GM23338 (cell line): ENCODE data around the gene EVA1B.

Experiments
- CTCF ChIP-seq, 2 experiments: fragments of 200-600 bp in 1 of 2; sonication (generic) in 1 of 2; conservative IDR thresholded peaks; 2 replicates each; pipeline versions ENCODE4 v1.5.1 to v1.6.1; 2016 to 2017; ENCODE audit warnings: antibody characterized with exemption in 2 of 2, low read depth in 2 of 2, mild to moderate bottlenecking in 2 of 2, moderate library complexity in 1 of 2
- REST ChIP-seq: IDR thresholded peaks from one replicate; pipeline ENCODE4 v1.6.1; 2018; ENCODE audit warnings: antibody characterized with exemption; ENCODE audit not compliant: unreplicated experiment
- ZNF114 ChIP-seq: fragments of 250-450 bp; sonication (Bioruptor Pico); IDR thresholded peaks from 2 replicates; pipeline ENCODE4 v1.5.0; 2020; ENCODE audit warnings: mild to moderate bottlenecking, moderate library complexity

GRCh38 chr1:36322041-36322785 lies 1.2 kb downstream of the EVA1B start:
- no peak for TF ChIP-seq REST
- TF ChIP-seq CTCF (conservative IDR thresholded peaks at IDR 0.05; ENCODE audit: low read depth in 2 of 2): no peak
- TF ChIP-seq ZNF114: no peak
